Hematopoietic multipotent progenitor cell treated with erythropoietin and hydrocortisone succinate and interleukin-3 and kit ligand, for 17 days (in vitro differentiated cells): ENCODE data around the gene STK38L.
"Not testable (repeated sequence)": the region's sequence is repeated elsewhere in the genome, so short reads cannot be mapped to it uniquely, and the experiment has no call there.

Experiments used
- DNase-seq: peaks from one replicate; pipeline ENCODE4 v3.0.0-alpha.2; 2015; ENCODE audit warnings: low spot score

Gene STK38L

DNA sequence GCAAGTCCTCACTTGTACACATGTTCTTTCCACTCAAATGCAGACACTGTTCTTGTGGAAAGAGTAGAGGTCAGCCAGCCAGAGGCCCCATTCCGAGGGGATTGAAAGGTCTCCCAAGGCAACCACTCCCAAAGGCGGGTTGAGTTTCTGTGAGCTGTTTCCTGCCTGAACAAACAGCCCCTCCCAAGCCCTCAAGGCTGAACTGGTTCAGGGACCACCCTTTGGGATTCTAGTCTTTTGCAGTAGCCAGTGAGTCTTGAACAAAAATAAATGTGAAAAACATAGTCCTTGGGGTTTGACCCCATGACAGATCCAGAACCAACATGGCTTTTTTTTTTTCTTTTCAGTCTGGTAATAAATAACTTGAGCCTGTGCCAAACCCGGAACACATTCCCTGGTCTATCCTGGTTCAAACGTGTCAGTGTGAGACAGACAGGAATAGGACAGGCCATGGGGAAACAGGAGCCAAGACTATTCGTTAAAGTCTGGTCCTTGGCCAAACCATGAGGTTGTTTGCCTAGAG, 17.6 kb upstream of the STK38L start:
- DNase-seq = no peak

GRCh38 chr12:27229367-27229766, 14.7 kb upstream of the STK38L start:
- DNase-seq = no peak

DNA sequence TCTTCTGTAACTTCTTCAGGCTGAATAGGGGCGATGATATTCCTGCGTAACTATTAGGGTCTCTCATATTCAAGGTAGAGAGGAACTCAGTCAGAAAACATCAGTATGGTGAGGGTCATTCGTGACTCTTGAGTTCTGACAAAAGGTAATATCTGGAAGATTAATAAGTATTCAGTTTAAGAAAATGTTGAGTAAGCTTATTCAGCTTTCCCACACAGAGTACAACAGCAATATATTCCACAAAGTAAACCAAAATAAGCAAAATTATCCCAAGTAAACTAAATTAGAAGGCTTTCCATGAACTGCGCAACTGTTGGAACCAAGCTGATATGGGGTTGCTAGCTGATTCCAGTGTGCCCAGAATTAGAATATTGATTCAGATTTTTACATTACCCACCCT, 12.7 kb upstream of the STK38L start:
- not testable (repeated sequence) for DNase-seq

DNA sequence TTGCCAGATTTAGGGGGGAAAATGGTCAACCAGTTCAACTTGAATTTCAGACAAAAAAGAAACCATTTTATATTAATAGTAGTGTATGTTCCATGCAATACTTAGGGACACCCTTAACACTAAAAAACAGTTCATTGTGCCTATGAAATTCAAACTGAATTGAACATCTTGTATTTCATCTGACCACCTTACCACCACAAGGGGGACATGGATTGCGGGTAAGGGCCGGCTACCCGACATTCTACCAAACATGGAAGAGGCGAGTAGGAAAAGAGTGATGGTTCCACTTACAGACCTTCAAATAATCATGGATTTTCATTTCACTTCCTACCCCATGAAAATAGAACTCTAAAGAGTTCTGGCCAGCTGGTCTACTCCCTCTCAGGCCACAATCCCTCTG, 10.3 kb upstream of the STK38L start:
- DNase-seq = no peak

GRCh38 chr12:27236498-27236897, 7.6 kb upstream of the STK38L start:
- DNase-seq = no peak

DNA sequence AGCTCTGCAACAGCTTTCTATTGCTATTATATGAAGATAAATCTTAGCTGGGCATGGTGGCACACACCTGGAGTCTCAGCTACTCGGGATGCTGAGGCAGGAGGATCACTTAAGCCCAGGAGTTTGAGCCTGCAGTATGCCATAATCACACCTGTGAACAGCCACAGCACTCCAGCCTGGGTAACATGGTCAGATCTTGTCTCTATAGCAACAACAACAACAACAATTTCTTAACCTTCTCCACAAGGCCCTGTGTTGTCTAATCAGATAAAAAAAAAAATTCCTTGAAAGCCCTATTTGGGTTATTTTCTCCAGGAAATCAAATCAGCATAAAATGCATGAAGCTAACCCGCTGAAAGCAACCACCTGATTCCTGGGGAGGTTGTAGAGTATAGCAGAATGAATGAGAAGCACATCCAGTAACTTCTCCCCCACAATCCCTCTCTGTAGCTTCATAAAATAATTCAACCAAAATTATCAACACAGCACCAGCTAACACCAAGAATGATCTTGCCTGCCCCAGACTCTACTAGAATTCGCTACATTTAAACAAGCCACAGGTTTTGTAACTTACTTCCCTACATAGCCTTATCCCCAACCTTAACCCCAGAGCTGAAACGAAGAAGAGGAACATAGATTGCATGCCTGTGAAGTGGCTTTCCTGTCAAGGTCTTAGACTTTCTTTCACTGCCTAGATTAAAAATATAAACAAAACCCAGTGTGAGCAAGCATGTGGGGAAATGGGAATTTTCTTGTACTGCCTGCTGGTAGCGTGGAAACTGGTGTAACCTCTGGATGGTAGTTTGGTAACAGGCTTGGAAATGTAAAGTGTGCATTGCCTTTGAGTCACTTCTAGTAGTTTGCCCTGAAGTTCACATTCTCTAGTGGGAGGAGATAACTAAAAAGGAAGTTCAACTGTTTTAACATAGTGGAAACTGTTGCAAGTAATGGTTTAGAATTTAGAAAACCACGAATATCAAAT, 6.0 kb upstream of the STK38L start:
- DNase-seq = no peak

- DNase-seq = no peak
Measured at GRCh38 chr12:27243006-27243405, 1.1 kb upstream of the STK38L start.

GRCh38 chr12:27244689-27245488, 803 bp downstream of the STK38L start:
- no peak for DNase-seq

DNA sequence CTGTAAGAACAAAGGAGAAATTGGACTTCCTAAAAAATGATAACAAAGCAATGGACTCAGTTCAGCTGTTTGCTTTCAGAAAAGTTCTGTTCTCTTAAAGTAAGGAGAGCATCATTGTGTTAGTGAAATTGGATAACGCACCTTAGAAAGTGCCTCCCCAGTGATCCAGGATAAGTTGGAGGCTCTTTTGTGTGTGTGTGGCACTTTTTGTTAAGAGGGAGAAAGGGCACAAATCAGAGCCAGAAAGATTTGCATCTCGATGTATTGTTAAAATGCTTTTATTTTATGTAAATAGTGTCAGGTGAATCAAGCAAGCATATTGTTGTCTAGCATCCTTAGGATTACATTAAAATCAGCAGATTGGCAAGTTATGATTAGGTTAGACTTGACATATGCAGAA, 2.1 kb downstream of the STK38L start:
- no peak for DNase-seq

DNA sequence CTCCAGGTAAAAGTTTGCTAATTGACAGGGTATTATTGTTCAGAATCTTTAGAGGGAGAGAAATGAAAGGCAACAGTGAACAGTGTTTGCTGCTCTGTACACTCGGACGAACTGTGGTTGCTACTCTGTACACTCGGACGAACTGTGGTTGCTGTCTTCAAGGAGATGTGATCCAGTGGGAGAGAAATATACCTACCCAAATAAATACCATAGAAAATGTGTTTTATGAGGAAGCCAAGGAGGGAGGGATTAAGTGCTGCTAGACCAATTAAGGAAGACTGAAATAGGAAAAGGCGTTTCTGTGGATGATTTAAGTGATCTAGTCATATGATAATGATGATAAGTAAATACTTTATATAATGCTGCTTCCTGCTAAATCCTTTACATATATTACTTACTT, 2.7 kb downstream of the STK38L start:
- DNase-seq = no peak

- no peak for DNase-seq
Measured at GRCh38 chr12:27252934-27253333, 8.8 kb downstream of the STK38L start.

DNA sequence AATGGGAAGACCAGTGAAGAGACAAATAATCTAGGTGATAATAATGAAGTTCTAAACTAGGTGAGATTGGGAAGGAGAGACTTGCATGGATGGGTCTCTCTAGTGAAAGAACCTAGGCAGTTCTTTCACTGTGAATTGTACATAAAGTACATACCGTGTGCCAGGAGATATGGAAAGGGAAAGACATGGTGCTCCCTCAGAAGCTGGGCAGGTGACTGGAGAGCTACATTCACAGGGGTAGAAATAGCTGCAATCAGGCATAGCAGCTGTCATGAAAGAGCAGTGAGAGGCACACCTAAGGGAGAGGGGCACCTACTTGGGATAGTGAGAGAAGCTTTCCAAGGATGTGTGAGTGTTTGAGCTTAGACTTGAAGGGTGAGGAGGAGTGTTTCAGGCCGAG, 9.3 kb downstream of the STK38L start:
- no peak for DNase-seq

DNA sequence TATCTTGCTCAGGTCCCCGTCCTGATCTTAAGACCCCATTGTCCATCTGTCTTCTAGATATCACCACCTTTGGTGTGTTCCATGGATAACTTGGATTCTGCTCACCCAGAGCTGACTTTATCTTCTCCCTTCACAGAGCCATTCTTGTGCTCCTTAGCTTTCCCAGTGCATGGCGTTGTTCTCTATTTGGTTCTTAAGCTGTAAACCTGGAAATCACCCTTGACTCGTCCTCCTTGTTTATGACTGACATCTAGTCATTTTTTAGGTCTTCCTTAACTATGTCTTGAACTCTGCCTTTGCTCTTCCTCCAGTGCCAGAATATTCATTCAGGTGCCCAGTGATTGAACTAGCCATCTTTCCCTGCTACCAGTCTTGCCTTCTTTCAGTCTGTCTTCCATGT, 11.7 kb downstream of the STK38L start:
- no peak for DNase-seq

- no peak for DNase-seq
Measured at GRCh38 chr12:27257104-27257843, 13.2 kb downstream of the STK38L start.

GRCh38 chr12:27260746-27261145, 16.7 kb downstream of the STK38L start:
- DNase-seq = no peak

DNA sequence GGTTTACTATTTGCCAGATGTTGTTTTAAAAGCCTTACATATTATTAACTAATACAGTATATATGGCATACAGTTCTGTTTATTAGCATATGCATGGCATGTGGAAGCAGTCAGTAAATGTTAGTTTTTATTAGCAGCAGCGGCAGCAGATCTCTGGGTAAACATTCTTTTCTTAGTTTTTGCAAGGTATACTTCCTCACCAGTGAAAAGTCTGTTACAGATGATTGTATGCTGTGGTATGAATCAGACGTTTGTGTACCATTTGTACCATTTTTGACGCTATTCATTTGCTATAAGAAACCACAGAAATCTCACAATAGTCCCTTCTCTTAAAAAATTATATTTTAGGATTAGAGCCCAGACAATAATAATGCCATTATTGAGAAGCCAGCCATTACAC, 17.8 kb downstream of the STK38L start:
- no peak for DNase-seq

- DNase-seq = no peak
Measured at GRCh38 chr12:27270148-27270547, 26.1 kb downstream of the STK38L start.

GRCh38 chr12:27271206-27271605, 27.1 kb downstream of the STK38L start:
- DNase-seq = no peak

GRCh38 chr12:27272373-27273028, 28.4 kb downstream of the STK38L start:
- DNase-seq = no peak

- DNase-seq = no peak
Measured at GRCh38 chr12:27273114-27273513, 29.0 kb downstream of the STK38L start.

DNA sequence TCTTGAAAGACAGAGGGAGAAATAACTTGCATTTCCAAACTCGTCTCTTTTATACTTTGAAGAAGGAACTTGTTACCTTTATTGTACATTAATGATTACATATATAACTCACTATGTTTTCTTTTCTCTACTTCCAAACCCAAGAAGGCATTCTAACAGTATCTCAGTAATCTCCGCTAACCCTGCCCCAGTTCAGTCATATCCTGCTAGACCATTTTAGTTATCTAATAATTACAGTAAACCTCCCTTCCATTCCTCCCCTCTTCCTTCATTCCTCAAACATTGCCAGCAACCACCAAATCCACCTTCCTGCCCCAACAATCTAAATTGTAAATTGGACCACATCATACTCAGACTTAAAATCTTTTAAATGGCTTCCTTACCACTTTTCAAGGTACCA, 30.6 kb downstream of the STK38L start:
- DNase-seq = no peak

DNA sequence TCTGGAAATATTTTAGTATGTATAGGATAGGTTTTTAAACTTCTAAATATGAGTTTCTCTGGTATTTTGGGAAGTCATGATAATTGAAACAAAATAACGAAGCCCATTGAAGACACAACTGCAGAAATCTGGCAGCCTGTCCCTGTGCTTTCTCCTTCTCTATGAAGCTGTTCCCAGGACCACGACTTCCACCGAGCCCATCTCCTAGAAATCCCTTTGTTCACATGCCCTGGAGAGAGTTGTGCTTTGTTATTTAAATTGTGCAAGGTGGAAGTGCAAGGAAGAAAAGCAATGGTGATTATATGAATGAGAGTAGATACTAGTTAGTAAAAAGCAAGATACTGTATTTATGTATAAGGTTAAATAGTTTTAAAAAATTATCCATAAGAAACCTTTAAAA, 32.2 kb downstream of the STK38L start:
- DNase-seq = no peak
